Stimulated activated CD8-positive, alpha-beta memory T cell treated with anti-CD3 and anti-CD28 coated beads, Interleukin-15, amount 100 ng/mL, for 1 hour (primary cell): Measurements from ENCODE around the gene ZNF599.
A peak's percentile ranks its signal among the peaks of the same experiment; 100 is the strongest.

Experiments
- DNase-seq: peaks from one replicate; pipeline ENCODE4 v3.0.0-alpha.2; 2020; ENCODE audit warnings: low read depth

Gene ZNF599

DNA sequence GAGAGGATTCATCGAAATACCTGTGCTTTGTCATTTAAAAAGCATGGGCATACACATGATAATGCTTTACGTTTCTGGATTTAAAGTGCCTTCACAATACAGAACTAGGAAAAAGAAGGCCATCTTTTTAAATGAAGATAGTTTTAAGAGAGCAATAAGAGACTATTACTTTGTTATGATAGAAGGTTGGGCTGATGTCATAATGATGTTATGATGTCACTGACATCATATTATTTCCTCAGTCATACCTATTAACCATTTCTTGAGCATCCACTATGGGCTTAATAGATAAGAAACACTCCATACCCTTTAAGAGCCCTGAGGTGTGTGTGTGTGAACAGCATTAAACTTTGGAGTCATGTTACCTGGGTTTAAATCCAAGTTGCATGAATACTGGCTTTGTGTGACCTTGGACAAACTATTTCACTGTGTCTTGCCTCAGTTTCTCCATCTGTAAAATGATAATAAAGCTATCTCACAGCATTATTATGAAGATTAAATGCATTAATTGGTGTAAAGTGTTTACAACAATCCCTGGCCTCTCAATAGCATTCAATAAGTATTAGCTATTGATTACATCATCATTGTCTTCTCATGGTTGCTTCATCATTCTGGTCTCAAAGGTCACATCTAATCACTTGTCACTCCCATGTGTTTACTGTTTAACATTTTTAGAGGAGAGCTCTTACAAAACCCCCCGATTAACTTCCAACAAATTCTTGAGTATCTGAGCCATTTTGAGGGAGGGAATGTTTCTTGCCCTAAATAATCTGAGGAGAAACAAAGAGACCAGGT, 27.9 kb downstream of the ZNF599 start:
- DNase-seq = no peak

DNA sequence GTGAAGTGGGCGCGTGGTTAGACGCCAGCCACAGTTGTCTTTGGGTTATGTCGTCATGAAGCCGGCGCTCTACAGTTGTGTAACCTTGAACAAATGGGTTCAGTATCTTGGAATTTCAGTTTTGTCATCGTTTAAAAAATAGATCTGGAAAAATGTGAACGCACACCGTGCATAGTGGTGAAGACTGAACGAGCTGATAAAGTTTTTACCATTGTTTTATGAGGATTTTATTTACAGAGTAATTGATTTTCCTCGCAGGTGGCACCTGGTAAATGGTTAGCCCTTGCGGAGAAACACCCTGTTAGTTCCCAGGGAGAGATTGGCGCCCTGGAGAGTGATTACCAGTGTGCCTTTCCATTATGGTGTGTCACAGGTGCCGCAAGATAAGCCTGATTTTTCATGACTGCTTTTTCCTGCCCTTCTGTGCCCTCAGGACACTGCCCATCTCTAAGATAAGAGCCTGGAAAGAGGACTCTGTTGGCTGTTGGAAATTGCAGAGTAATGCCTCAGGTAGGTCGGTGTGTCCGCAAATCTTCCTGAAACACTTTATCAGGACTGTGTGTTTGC, 38.4 kb downstream of the ZNF599 start:
- no peak for DNase-seq

DNA sequence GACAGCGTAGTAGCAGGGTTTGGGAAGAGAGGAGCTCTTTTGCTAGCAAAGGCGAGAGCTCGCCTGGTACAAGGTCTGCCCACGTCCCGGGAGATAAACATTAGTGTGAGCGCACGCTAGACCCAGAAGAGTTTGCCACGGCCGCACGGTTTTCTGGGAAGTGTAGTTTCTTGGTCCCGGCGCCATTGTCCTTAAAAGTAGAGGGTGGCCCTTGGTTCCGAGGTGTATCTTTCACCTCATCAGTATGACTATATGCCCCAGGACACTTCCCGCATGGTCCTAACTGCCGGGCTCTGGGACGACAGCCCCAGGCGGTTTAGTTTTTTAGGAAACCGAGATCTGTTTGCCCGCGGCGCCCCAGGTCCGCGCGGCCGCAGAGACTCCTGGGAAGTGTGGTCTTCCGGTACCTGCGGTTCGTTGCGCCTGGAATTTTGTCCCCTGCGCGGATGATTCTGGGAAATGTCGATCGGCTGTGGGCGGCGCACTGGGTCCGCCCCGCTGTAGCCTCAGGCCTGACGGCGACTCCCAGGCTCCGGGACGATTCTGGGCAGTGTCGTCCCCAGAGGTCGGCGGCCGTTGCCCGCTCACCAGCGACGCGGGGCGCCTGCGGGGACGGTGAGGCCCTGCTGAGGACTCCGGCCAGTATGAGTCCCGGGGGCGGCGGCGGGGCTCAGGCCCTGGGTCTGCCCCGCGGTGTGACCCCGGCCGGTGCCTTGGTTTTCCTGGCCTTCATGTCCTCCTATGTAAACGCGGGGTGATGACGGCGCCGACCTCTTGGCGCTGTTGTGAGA, 39.1 kb downstream of the ZNF599 start, which contains the start of gene ZNF181:
ZNF181 (plus strand) TSS at position 498 of the 791 bp plus-strand sequence. CDS start 795 bp downstream, outside the sequence.
- peak; percentile 57 for DNase-seq

DNA sequence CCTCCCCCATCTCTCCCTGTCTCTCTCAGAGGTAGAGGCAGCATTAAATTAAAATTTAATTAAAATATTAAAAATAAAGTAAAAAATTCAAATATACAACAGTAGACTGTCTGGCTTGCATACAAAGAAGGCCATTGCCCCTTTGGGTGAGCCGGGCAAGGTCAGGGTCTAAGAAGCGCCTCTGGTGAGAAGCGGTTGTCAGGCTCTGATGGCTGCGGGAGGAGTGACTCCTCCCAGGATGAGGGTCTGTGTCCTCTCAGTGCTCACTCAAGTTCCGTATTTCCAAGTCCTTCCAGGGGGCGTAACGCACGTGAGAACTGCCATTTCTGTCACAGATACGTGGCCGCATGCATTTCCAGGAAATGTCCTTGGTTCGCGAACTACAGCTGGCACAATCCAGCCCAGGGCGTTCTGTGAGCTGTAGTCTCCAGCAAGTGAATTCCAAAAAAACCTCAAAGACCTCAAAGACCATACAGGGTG, 39.7 kb downstream of the ZNF599 start:
- no peak for DNase-seq

DNA sequence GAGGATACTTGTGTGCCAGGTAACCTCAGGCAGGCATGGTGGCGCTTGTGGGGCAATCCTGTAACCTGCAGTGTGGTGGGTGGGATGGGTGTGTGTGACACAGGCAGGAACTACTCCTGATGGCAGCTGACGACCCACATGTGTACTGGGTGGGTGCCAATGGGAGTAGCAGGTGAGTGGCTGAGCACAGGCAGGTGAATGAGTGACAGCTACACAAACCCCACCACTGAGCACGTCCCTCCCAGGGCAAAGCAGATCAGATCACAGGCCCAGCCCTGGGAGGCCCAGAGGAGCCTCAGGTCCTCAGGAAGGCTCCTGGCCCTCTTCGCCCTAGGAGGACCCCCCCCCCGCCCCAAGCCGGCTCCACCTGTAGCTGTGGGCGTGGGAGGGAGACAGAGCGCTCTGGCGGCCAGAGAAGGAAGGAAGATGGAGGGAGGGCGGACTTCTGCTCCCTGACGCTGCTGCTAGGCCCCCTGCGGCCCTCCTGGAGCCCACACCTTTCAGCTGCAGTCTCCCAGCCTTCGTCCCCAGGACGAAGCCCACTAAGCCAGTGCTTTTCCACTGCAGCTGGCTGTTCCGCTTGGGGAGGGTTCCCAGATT, 40.3 kb downstream of the ZNF599 start:
- DNase-seq = no peak

DNA sequence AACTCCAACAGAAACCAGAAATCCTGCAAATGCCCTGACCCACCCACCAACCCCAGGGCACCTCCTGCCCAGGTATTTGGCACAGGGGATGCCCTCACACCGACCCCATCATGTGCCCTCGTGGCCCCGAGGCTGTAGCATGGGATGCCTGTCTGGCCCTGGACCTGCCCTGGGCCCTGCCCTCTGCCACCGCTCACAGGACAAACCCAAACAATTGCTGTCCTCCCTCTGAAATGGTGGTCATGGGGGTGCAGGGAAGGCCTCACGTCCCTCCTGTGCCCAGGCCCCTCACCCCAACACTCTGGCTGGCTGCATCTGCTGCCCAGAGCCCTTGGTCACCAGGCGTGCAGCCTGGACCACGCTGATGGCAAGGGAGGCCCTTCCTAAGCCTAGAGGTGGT, 41.1 kb downstream of the ZNF599 start:
- no peak for DNase-seq

DNA sequence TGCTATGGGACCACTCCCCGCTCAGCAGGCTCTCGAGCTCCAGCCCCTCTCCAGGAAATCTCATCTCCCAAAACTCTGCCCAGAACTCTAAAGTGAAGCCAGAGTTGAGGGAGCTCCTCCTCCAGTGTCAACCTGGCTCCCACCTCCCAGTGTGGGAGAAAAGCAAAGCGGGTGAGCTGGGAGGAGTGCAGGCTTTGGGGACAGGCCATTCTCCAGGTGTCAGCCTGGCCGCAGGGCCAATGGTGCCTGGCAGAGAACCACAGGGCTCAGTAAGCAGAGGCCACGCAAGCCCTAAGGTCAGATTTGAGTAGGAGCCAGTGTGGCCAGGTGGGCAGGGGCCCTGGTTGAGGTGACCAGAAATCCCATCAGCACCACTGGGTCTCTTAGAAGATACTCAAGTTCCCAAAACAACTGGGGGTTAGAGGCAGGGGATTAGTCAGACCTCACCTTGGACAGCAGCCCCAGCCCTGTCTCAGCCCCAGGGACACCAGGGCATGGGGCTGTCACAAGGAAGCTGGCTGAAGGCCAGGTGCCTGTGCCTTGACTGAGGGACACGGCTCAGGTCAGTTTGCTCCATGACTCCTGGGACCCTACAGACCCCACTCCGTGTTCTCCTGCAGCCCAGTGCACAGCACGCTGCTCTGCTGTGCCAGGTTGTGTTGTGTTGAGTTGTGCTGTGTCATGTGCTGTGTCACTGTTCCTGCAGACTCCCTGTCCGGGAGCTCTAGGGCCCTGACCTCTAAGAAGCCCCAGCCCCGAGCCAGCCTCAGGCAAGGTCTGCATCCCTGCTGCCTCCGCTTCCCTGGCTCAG, 41.8 kb downstream of the ZNF599 start:
- DNase-seq = no peak

DNA sequence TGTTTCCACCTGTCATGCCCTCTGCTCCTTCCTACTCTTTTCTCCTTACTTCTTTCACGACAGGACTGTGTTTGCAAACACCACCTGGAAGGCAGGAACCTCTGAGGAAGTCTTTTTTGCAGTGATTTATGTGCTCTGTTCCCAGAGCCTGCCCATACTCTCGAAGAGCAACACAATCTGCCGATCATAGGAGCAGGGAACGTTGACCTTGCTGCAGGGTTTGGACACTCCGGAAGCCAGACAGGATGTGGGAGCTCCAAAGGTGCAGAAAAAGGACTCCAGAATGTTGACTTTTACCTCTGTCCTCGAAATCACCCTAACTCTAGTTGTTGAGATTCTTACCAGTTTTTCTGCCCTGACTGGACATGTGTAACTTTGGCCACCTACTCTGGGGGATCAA, 47.6 kb downstream of the ZNF599 start:
- no peak for DNase-seq

DNA sequence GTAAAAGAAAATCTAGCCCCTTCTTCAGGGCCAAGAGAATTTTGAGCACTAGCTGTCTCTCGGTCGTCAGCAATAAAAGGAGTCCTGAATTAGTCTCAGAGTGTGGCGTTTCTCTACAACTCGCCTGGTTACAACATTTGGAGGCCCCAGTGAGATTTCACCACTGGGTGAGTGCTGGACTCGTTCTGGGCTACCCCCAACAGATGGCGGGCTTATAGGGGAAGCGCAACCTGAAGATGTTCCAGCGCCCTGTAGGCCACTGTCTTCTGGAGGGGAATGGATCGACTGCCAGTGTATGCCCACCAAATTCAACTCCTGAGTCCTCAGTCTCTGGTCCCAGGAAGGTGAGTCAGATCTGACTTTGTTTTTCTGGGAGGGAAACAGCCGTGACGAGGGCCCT, 50.7 kb downstream of the ZNF599 start:
- no peak for DNase-seq

DNA sequence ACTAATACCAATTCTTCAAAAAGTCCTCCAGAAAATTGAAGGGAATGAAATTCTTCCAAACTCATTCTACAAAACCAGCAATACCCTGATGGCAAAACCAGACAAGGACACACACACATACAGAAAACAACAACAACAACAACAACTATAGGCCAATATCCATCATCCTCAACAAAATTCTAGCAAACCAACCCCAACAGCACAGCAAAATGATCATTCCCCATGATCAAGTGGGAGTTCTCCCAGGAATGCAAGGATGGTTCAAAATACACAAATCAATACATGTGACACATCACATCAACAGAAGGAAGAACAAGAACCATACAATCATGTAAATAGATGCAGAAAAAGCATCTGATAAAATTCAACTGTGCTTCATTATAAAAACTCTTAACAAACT, 57.7 kb downstream of the ZNF599 start:
- DNase-seq = no peak

DNA sequence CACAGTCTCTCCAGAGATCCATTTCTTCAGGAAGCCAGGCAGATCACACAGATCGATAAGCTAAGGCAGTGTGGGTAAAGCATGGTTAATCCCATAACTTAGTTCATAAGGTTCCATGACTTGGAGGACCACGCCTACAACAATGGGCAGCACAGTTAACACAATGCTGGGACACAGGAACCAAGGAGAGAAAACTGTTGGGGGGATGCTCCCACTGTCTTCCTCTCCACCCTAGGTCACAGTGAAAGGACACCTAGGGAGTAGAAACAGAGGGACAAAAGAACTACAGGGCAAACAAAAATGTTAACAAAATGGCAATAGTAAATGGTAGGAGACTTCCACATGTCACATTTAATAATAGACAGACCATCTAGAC, 59.8 kb downstream of the ZNF599 start:
- no peak for DNase-seq

DNA sequence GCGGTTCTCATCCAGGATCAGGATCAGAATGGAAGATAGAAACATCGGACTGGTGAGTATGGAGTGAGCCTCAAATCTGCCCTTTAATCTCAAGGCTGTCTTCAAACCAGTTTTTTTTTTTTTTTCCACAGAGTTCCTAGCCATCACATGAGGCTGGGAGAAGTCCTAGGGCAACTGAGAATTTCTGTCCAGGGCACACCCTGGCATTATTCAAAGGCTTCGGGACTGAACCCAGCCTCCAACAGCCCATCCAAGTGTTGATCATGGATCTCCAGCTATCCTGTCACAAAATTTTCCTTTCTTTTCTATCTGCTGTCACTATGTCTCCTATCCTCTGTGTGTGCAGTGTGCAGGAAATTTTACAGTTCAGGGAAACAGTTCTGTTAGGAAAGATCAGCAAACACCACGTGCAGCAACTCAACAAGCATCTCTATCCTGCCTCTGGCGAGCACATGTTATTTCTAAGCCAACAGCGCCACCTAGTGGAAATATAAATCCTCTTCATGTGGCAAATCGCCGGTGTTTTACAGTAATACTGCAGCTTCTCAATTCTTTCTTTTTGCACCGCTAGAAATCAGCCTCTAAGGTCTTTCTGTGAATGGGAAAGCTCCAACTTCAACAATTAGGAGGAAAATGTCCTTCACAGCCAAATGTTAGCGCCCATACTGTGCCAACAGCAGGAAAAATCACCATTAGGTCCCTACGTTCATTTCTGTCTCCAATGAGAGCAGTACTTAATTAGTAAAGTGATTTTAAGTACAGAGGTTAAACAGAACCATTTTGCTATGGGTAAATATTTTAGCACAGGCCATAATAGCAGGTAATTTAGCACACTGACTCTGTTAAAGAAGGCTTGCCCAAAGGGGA, 60.4 kb downstream of the ZNF599 start:
- DNase-seq = peak; percentile 18

DNA sequence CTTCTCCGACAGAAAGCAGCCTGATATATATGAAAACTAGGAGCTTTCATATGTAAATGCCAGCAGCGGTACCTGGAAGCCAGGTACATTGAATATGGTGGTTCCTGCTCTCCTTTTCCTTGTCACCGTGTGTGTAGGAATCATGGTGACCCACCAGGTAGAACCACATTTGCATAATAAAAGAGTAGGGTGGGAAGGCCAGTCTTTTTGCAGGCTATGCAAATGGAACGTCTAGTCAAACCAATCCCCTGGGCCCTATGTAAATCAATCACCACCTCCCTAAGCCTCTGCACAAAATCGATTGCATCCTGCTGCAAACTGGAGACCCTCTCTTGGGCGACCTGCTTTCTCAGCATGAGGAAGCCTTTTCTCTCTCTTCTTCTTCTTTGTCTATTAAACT, 61.1 kb downstream of the ZNF599 start:
- DNase-seq = no peak
